RCC 7860 (cell line): ENCODE data around the gene RCE1.

Experiments
- DNase-seq: peaks from one replicate; pipeline ENCODE4 v3.0.0-alpha.2; 2015; ENCODE audit warnings: low spot score
- FAIRE-seq: peaks from 2 replicates; lab custom pipeline; 2012; peaks lifted over from hg19 to GRCh38; lab: Jason Lieb, UNC

RCE1 gene

DNA sequence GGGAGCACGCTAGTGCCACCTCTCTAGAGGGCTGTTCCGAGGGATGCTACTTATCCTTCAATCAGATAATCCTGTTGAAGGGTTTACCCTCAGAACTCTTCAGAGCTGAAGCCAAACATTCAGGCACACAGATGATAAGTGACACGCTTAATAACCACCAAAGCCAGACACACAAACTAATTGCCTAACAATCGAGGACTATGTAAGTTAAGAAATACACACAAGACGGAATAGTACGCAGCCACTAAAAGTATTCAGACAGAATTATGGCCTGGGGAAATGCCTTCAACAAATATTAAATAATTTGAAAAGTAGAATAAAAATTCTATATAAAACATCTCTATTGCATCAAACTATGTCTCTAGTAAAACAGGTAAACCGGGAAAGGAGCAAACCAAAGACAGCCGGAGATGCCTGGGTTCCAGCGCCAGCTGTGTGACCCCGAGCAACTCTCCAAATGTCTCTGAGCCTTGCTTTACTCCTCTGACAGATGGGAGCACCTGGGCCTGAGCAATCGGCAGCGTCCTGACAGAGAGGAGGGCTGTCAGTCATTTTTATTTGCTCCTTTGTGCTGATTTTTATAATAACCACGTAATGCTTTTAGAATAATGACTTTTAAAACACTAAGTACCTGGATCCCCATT, 25.0 kb downstream of the RCE1 start:
- DNase-seq (no peak), FAIRE-seq (no peak)

DNA sequence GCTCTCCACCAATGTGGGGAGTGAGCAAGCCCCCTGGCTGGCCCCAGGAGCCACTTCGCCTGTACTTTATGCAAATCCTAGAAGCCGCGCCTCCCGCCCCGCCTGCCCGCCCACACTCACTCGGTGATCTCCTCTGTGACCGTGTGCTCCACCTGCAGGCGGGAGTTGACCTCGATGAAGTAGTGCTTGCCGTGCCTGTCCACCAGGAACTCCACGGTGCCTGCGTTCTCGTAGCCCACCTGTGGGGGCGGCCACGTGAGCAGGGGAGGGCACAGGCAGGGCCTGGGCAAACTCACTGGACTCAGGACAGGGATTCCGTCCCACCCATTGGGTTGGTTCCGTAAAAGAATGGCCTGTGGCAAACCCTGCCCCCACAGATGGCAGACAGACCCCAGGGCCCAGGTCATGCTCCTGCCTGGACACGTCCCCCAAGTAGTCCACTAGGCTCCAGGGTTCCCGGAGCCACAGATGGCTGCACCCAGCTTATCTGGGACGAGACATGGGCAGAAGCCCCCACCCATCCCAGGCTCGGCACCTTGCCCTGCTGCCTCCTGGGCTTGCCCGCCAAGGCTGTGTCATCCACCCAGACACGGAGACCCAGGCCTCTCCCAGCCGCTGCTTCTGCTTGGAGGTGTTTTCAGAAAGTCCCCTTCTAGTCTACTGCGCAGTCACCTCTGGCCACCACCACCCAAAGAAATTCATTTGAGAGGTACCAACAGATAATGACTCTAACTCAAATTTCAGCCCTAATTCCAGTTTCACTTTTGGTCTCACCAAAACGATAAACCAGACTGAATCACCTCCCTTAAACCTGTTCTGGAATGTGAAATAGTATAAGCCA, 25.7 kb downstream of the RCE1 start:
- no peak for DNase-seq
- FAIRE-seq = no peak

DNA sequence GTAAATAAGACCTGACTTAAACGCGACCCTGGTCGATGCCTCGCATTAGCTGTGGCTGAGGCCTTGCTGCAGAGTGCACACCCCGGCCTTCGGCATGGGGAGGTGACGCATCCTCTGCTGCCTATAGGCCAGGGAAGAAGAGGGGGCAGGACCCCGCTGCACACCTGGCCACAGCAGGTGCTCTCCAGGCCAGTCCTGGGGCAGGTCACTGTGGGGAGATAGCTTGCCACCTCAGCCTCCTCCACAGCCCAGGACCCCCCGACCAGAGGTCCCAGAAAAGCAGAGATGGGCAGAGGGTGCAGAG, 26.3 kb downstream of the RCE1 start:
- FAIRE-seq = no peak
- no peak for DNase-seq

DNA sequence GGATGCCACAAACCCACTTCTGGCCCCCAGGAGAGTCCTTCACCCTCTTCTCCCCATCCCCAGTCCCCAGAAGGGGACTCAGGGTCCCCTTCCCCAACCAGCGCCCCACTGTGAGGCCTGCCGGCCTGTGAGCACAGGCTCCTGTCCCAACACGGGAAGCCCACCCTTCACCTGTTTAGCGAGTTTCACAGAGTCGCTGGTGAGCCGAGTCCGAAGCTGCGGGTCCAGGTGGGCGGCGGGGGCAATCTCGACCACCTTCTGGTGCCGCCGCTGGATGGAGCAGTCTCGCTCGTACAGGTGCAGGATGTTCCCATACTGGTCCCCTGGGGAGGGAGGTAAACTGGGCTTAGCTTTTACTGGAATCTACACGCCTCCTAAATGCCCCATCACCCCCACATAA, 26.9 kb downstream of the RCE1 start:
- FAIRE-seq = no peak
- no peak for DNase-seq

DNA sequence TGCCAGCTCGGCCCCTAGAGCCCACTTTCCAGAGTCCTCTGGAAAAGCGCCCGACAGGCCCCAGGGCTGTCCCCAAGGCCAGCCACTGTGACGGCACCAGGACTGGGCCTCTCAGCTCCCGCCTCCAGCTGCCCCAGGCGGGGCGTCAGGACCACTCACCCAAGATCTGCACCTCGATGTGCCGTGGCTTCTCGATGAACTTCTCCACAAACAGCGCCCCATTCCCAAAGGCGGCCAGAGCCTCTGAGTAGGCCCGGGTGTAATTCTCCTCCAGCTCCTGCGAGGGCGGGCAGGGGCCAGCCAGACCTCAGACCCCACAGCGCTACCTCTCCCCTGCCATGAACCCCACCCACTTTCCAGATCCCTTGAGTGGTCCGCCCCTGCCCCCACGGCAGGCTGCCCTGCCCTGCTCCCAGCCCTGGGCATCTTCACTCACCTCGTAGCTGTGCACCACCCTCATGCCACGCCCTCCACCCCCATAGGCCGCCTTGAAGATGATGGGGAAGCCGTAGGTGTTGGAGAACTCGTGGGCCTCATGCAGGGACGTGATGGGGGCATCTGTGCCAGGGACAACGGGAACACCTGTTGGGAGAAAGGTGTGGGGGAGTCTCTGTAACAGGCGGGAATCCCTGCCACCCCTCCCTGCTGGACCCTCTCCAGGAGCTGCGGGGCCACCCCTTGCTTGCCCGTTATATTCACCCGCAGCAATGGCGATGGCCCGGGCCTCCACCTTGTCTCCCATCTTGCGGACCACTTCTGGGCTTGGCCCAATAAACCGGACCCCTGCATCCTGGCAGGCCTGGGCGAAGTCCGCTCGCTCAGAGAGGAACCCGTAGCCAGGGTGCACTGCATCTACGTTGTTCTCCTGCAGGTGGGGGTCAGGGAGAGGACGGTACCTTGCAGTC, 27.6 kb downstream of the RCE1 start:
- FAIRE-seq (no peak), DNase-seq (no peak)

DNA sequence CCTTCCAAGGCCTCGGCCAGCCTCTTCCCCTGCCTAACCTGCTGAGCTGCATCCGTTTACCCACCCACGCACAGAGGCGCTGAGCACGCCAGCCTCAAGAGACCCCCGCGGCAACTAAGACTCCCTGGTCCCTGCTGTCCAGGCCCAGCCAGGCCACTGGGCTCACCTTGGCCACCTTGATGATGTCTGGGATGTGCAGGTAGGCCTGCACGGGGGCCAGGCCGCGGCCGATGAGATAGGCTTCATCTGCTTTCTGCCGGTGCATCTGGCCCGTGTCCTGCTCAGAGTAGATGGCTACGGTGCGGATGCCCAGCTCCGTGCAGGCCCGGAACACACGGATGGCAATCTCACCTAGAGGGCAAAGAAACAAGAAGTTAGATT, 28.3 kb downstream of the RCE1 start:
- FAIRE-seq (no peak), DNase-seq (no peak)

DNA sequence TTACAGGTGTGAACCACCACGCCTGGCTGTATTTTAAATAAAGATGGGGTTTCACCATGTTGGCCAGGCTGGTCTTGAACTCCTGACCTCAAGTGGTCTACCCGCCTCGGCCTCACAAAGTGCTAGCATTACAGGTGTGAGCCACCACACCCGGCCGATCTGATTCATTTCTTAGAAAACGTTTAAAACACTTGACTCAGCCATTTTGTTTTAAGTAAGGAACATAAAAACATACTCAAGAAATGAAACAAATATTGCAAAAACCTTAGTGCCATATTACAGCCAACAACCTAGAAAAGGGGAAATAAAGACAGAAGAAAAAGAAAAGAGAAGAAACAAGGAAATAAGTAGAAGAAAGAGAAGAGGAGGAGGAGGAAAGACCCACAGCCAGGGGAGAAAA, 31.0 kb downstream of the RCE1 start:
- no peak for DNase-seq
- no peak for FAIRE-seq

DNA sequence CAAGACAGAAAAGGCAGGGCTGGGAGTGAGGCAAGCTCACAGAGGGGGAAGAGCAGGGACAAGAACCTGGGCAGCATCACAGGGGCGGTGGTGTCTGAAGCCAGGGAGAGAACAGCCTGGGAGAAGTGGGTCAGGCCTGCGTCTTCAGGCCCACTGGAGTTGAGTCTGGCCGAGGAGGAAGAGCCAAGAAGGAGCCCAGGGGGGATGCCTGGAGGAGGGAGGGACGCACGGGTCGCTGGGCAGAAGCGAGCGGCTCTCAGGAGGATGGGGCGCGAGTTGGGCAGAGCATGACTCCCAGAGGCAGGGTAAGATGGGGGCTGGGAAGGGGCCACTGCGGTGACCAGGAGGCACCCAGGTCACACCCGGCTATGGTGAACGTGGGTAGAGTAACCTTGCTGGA, 32.1 kb downstream of the RCE1 start:
- DNase-seq (no peak), FAIRE-seq (no peak)

DNA sequence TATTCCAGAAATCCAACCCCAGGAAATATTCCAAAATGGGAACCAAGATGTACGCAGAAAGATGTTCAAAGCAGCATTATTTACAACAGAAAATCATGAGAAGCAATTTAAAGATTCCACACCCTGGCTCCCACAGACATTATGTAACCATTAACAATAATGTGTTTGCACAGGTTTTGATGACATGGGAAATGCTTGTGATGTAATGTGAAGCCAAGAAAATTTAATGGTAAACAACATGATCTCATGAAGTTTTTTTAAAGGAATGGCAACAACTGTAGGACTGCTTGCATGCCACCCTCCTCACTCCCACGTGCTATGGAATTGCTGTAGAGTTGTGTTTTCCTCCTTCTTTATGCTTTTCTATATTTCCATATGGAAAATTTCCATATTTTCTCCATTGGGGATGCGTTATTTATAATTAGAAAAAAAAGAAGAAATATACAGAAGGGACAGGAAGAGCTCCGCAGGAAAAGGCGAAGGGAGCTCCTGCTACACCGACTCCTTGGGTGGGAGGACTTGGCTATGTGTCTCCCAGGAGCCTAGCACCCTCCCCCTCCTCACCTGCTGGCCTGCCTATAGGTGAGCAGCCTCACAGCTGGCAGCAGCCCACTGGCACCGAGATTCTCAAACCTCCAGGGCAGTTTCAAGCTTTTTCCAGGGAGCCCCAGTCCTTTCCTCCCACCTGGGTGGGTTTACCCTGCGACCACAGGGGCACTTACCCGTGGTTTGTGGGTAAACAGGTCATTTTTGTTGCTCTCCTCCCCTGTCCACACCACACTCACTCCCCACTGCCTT, 34.5 kb downstream of the RCE1 start:
- FAIRE-seq (no peak), DNase-seq (no peak)

DNA sequence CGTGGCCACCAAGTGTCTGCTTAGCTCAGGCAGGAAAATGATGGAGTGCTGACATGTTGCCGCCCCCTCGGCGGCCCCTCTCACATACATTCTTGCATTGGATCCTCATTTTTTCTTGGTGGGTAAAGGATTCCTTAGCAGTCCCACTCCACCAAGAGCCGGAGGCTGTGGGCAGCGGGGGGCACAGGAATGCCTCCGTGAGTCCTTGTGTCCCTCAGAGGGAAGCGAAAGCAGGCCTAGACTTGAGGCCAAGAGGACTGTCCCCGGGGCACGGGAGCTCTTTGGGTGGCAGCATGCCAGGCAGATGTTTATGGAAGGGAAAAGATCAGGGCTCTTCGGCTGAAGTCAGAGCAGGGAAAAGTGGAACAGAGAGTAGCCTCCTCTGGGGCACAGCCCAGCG, 35.2 kb downstream of the RCE1 start:
- no peak for DNase-seq
- FAIRE-seq = no peak

DNA sequence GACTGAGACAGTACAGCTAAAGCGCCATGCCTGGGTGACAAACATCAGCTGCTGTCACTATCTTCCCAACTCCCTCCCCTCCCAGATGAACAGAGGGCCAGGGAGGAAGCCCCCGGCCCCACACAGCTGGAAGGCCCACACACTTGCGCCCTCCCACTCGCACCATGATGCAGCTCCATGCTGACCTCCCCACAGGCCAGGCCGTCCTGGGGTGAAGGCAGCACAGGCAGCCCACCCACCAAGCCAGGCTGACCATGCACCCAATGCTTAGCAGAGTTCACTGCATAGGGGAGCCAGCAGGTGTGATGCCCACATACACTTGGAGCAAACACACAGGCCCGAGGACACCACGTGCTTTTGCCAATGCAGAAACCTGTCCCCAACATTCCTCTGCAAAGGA, 35.8 kb downstream of the RCE1 start:
- no peak for DNase-seq
- no peak for FAIRE-seq

DNA sequence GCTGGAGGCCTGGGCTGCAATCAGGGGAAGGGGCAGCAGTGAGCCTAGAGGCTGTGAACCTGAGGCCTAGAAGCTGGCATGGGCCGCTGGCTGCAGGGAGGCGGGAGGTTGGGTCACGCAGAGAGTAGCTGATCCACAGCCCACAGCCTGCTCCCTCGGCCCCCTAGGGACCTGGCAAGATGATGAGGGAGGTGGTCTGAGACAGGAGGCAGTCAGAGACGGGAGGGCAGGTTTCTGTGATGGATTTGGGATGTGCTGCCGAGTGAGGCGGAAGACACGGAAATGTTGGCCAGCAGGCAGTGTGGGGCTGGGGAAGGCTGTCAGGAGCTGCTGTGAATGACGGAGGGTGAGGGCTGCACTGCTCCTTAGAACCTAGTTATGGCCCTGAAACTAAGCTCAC, 36.3 kb downstream of the RCE1 start:
- DNase-seq = no peak
- FAIRE-seq = no peak

DNA sequence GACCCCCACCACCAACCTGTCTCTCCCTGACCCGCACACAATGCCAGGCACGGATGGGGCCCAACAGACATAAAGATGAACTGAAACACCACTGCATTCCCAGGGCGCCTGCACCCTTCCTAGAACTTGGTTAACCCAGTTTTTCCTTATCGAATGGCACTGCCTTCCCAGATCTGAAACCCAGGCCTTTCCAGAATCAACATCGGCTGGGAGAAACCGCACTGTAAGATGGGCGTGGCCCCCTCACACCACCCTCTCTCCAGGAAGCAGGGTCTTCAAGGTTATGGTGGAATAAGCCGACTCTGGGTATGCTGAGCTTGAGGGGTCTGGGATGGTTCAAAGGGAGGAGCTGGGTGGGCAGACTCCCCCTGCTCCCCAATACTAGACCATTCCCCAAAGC, 36.8 kb downstream of the RCE1 start:
- no peak for DNase-seq

DNA sequence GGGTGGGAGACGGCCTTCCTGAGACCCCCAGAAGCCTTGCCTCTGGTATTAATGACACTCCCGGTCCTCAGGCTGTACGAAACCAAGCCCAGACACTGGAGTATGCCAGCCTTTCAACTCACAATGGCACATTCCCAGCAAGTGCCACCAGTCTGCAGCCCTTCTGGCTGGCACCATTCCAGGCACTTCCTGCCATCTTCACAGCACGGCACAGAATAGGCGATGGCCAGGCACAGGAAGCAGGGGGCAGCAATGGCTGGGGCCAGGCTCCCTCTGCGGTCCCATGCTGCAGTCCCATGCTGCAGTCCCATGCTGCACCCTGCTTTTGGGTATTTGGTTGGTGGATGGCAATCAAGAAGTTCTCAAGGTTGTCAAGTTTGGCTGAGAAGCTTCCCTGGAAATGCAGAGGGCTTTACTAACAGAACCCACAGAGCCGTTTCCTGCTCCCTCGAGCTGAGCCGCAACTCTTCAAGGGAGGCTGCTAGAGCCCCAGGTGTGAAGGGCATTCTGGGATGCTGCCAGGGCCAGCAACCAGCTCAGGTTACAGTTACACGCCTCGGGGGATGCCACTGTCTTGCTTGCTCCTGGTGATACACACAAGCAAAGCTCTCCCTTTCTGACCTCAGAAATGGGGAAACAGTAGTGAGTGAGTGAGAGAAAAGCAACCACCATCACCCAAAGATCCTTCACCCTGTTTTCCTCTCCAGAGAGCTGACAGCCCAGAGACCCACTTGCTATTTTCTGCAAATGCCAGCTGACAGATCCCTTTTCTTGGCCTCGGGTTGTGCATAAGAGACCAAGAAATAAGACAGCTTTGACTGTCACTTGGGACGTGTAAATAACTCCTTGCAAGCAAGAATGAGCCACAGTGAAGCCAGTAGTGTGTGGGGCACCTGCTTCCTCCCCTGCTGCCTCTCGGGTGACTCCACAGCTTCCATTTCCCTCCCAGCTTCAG, 37.5 kb downstream of the RCE1 start:
- FAIRE-seq = no peak

More for the DNA sequence above, 36.8 kb downstream of the RCE1 start:
- FAIRE-seq = no peak

DNA sequence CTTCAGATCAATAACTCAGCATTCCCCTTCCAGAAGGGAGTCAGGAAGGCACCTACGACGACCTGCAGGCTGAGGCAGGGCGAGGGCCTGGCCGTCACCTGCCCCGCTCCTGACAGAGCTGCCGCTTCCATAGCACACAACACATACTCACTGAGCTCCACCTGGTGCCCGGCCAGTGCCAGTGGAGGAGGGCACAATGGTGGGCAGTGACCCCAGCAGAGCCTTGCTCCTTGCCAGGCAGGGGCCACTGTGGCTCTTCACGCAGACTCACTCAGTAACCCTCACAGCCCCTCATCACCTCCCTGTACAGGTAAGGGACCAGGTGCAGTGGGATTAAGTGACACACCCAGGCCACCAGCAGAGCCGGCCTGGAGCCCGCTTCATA, 38.2 kb downstream of the RCE1 start:
- no peak for FAIRE-seq
- DNase-seq = no peak

More for the DNA sequence above, 37.5 kb downstream of the RCE1 start:
- DNase-seq = no peak

DNA sequence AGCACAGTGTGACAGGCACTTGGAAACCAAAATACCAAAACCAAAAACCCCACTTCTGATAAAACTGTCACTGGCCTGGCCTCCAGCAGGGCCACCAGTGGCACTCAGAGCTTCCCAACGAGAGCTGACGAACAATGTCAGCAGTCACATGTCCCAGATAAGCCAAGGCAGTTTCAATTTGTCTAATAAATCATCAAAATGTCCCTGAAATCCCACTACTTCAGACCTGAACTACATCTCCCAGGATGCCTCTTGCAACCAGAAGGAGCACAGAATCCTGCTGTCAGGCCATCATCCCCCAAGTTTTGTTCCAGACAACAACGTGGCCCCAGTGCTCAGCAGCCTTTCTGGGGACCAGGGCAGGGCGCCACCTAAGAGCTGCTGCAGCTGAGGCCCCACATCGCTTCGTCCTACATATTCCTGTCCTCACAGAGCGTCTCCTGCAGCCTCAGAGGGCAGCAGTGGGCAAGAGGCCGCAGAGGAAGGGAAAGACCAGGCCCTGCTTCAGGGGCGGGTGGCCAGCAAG, 38.7 kb downstream of the RCE1 start:
- DNase-seq = no peak
- FAIRE-seq = no peak

DNA sequence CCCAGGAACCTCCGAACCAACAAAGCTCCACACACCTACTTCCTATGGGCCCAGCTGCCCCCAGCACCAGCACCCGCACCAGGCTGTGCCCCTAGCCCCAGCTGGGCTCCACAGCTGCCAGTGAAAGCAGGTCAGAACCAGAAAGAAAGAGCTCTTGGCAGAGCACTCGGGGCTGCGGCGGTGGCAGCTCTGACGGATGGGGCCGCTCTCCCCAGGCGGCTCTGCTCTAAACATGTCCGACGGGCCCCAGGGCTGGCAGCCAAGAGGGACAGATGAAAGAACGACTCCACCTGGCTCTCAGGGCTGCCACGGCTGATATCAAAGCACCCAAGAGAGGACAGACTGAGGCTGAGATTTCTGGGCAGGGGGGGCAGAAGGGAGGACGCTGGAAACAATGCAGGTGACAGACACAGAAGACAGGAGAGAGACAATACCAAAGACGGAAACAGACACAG, 39.3 kb downstream of the RCE1 start:
- FAIRE-seq (no peak), DNase-seq (no peak)

DNA sequence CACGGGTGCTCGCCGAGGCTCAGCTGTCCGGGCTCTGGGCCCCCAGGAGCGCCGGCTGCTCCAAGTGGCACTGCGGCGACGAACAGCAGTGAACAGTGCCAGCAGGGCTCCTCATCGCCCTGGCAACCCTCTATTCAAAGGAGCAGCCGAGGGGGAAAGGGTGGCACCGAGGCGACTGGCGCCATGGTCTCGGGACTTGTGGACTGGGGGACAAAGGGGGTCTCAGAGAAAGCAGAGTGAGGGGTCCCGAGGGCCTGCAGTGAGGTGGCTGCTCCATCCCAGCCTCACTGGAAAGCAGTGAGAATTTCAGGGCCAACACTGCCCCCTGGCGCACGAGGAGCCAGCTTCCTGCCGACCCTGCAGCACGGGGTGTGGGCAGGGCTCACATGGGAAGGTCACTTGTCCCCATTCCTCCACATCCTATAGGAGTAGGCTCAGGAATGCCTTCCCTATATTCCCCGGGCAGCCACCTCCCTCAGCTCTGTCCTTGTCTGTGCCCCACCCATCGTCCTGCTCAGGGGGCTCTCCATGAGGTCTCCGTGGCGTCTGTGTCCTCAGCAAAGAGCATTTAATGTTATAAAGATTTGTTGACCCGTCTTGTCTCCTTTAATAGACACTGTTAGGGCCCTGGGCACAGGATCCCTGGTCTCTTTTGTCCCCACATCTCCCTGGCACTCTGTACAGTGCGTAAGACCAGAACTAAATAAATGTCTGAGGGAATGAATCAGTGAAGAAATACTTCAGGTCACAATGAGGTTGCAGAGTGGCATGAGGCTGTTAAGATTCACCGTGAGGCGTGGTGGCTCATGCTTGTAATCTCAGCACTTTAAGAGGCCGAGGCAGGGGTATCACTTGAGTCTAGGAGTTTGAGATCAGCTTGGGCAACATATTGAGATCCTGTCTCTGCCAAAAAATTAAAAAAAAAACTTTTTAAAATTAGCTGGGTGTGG, 40.0 kb downstream of the RCE1 start:
- peak; percentile 85 for FAIRE-seq

More for the DNA sequence above, 40.0 kb downstream of the RCE1 start:
- DNase-seq = peak; percentile 85
